ENCODE data around the gene WLS. TPM values are rescaled to one million over a fixed set of nuclear protein-coding genes. Genes with fewer than 3 reads are reported as not detected.

WLS gene
- total RNA-seq, 2 donors from 2014 or later, result not detected

- ATAC-seq (no peak), DNase-seq (ENCODE audit: low spot score) (peak; percentile 70)
- Mint-ChIP-seq H3K27me3 (peaks cover 0 to 2% of the 10 kb centered on the region in 2 donors), H3K27ac (no peak overlapping the region), H3K9me3 (no peaks in the 10 kb centered on the region), H3K4me1 (ENCODE audit: low read depth in 2 of 2) (peaks cover 5 to 6% of the 10 kb centered on the region in 2 donors), H3K4me3 (peak overlapping the region; percentile 32), H3K36me3 (no peaks in the 10 kb centered on the region)
Measured at GRCh38 chr1:68116643-68117235, 115.6 kb downstream of the WLS start.

- no peak overlapping the region for H3K4me3 Mint-ChIP-seq
- DNase-seq (ENCODE audit: low spot score) (no peak), ATAC-seq (no peak)
- no peak overlapping the region for H3K27ac Mint-ChIP-seq
- peaks cover 0 to 2% of the 10 kb centered on the region in 2 donors for H3K27me3 Mint-ChIP-seq
- no peaks in the 10 kb centered on the region for H3K36me3 Mint-ChIP-seq
- H3K9me3 Mint-ChIP-seq, result no peaks in the 10 kb centered on the region
- peaks cover 5 to 6% of the 10 kb centered on the region in 2 donors for H3K4me1 Mint-ChIP-seq (ENCODE audit: low read depth in 2 of 2)
Measured at GRCh38 chr1:68115308-68115707, 117.0 kb downstream of the WLS start.

- peaks cover 0 to 2% of the 10 kb centered on the region in 2 donors for H3K27me3 Mint-ChIP-seq
- DNase-seq (ENCODE audit: low spot score), result no peak
- H3K27ac Mint-ChIP-seq, result no peak overlapping the region
- H3K4me1 Mint-ChIP-seq (ENCODE audit: low read depth in 2 of 2), result peaks cover 5 to 6% of the 10 kb centered on the region in 2 donors
- H3K4me3 Mint-ChIP-seq, result no peak overlapping the region
- H3K36me3 Mint-ChIP-seq, result no peaks in the 10 kb centered on the region
- ATAC-seq, result no peak
- H3K9me3 Mint-ChIP-seq, result no peaks in the 10 kb centered on the region
Measured at GRCh38 chr1:68113966-68114365, 118.4 kb downstream of the WLS start.

GRCh38 chr1:68112835-68113243 is 119.5 kb downstream of the WLS start:
- Mint-ChIP-seq H3K4me1 (ENCODE audit: low read depth in 2 of 2) (peaks cover 5 to 6% of the 10 kb centered on the region in 2 donors), H3K4me3 (no peak overlapping the region), H3K9me3 (no peaks in the 10 kb centered on the region), H3K36me3 (no peaks in the 10 kb centered on the region), H3K27ac (no peak overlapping the region), H3K27me3 (peaks cover 0 to 2% of the 10 kb centered on the region in 2 donors)
- ATAC-seq (peak in 1 of 2 donors; percentile 17), DNase-seq (ENCODE audit: low spot score) (no peak)

- H3K4me3 Mint-ChIP-seq, result no peak overlapping the region
- H3K27ac Mint-ChIP-seq, result no peak overlapping the region
- H3K4me1 Mint-ChIP-seq (ENCODE audit: low read depth in 2 of 2), result peaks cover under 1 to 1% of the 10 kb centered on the region in 2 donors
- H3K9me3 Mint-ChIP-seq, result no peaks in the 10 kb centered on the region
- peak; percentile 20 to 43 for ATAC-seq
- no peaks in the 10 kb centered on the region for H3K36me3 Mint-ChIP-seq
- DNase-seq (ENCODE audit: low spot score), result no peak
- peaks cover 0 to 2% of the 10 kb centered on the region in 2 donors for H3K27me3 Mint-ChIP-seq
Measured at GRCh38 chr1:68111519-68112436, 120.5 kb downstream of the WLS start.

GRCh38 chr1:68107771-68108170 is 124.6 kb downstream of the WLS start:
- DNase-seq (ENCODE audit: low spot score) (no peak), ATAC-seq (no peak)
- Mint-ChIP-seq H3K27me3 (peaks cover 5% of the 10 kb centered on the region in 2 donors), H3K4me1 (ENCODE audit: low read depth in 2 of 2) (no peaks in the 10 kb centered on the region), H3K4me3 (no peak overlapping the region), H3K27ac (no peak overlapping the region), H3K9me3 (no peaks in the 10 kb centered on the region), H3K36me3 (no peaks in the 10 kb centered on the region)

- Mint-ChIP-seq H3K9me3 (no peaks in the 10 kb centered on the region), H3K4me3 (no peak overlapping the region), H3K4me1 (ENCODE audit: low read depth in 2 of 2) (no peaks in the 10 kb centered on the region), H3K36me3 (no peaks in the 10 kb centered on the region), H3K27me3 (peaks cover 5 to 7% of the 10 kb centered on the region in 2 donors), H3K27ac (no peak overlapping the region)
- DNase-seq (ENCODE audit: low spot score), result no peak
- ATAC-seq, result no peak
Measured at GRCh38 chr1:68103884-68104554, 128.3 kb downstream of the WLS start.

- H3K4me1 Mint-ChIP-seq (ENCODE audit: low read depth in 2 of 2), result no peaks in the 10 kb centered on the region
- no peak overlapping the region for H3K4me3 Mint-ChIP-seq
- H3K27ac Mint-ChIP-seq, result no peak overlapping the region
- H3K27me3 Mint-ChIP-seq, result peaks cover 5 to 7% of the 10 kb centered on the region in 2 donors
- H3K9me3 Mint-ChIP-seq, result no peaks in the 10 kb centered on the region
- no peaks in the 10 kb centered on the region for H3K36me3 Mint-ChIP-seq
- DNase-seq (ENCODE audit: low spot score), result no peak
- ATAC-seq, result no peak
Measured at GRCh38 chr1:68103011-68103545, 129.2 kb downstream of the WLS start.

GRCh38 chr1:68101829-68102228 is 130.5 kb downstream of the WLS start:
- Mint-ChIP-seq H3K4me3 (no peak overlapping the region), H3K4me1 (ENCODE audit: low read depth in 2 of 2) (no peaks in the 10 kb centered on the region), H3K9me3 (no peaks in the 10 kb centered on the region), H3K27ac (no peak overlapping the region), H3K27me3 (peaks cover 7 to 14% of the 10 kb centered on the region in 2 donors), H3K36me3 (no peaks in the 10 kb centered on the region)
- ATAC-seq, result no peak
- DNase-seq (ENCODE audit: low spot score), result no peak

GRCh38 chr1:68100571-68100970 is 131.8 kb downstream of the WLS start:
- ATAC-seq (no peak), DNase-seq (ENCODE audit: low spot score) (no peak)
- H3K9me3 Mint-ChIP-seq, result no peaks in the 10 kb centered on the region
- no peak overlapping the region for H3K4me3 Mint-ChIP-seq
- H3K36me3 Mint-ChIP-seq, result no peaks in the 10 kb centered on the region
- no peaks in the 10 kb centered on the region for H3K4me1 Mint-ChIP-seq (ENCODE audit: low read depth in 2 of 2)
- peaks cover 4 to 14% of the 10 kb centered on the region in 2 donors for H3K27me3 Mint-ChIP-seq
- H3K27ac Mint-ChIP-seq, result no peak overlapping the region

- Mint-ChIP-seq H3K9me3 (no peaks in the 10 kb centered on the region), H3K36me3 (no peaks in the 10 kb centered on the region), H3K4me3 (no peak overlapping the region), H3K27me3 (peaks cover 0 to 20% of the 10 kb centered on the region in 2 donors), H3K27ac (no peak overlapping the region), H3K4me1 (ENCODE audit: low read depth in 2 of 2) (no peaks in the 10 kb centered on the region)
- DNase-seq (ENCODE audit: low spot score), result no peak
- ATAC-seq, result no peak
Measured at GRCh38 chr1:68093737-68094136, 138.6 kb downstream of the WLS start.

GRCh38 chr1:68087184-68087583 is 145.1 kb downstream of the WLS start:
- ATAC-seq (no peak), DNase-seq (ENCODE audit: low spot score) (no peak)
- Mint-ChIP-seq H3K4me3 (no peak overlapping the region), H3K36me3 (no peaks in the 10 kb centered on the region), H3K27me3 (peaks cover 0 to 3% of the 10 kb centered on the region in 2 donors), H3K27ac (no peak overlapping the region), H3K4me1 (ENCODE audit: low read depth in 2 of 2) (no peaks in the 10 kb centered on the region), H3K9me3 (peaks cover 3% of the 10 kb centered on the region)

GRCh38 chr1:68085752-68086151 is 146.6 kb downstream of the WLS start:
- DNase-seq (ENCODE audit: low spot score), result no peak
- Mint-ChIP-seq H3K4me3 (no peak overlapping the region), H3K27me3 (no peaks in the 10 kb centered on the region), H3K9me3 (peaks cover 3% of the 10 kb centered on the region), H3K27ac (no peak overlapping the region), H3K4me1 (ENCODE audit: low read depth in 2 of 2) (no peaks in the 10 kb centered on the region), H3K36me3 (no peaks in the 10 kb centered on the region)
- ATAC-seq, result no peak

Data from natural killer cell treated with Interleukin-12 subunit alpha and Interleukin-12 subunit beta and Interleukin-15 and Interleukin-18, amount 100 ng/mL, for 72 hours (primary cell).